Loucy (cell line): Measurements from ENCODE around the gene SPTY2D1.
"Not testable (repeated sequence)": the region's sequence is repeated elsewhere in the genome, so short reads cannot be mapped to it uniquely, and the experiment has no call there.

ENCODE experiments used
- H2AFZ ChIP-seq: fragments of 200-600 bp; sonication (generic); 2 replicates; pipeline ENCODE4 v1.6.0; 2016; ENCODE audit warnings: antibody characterized with exemption, mild to moderate bottlenecking, low read length, moderate library complexity
- H3F3A ChIP-seq: fragments of 200-600 bp; 2 replicates; pipeline ENCODE4 v1.6.0; 2016; ENCODE audit warnings: antibody characterized with exemption, low read depth, mild to moderate bottlenecking
- H3K27me3 ChIP-seq: fragments of 200-600 bp; sonication (generic); 2 replicates; pipeline ENCODE4 v1.6.1; 2014; ENCODE audit warnings: low read length, mild to moderate bottlenecking; ENCODE audit not compliant: insufficient read depth, poor library complexity, severe bottlenecking
- H3K36me3 ChIP-seq: fragments of 200-600 bp; sonication (generic); 2 replicates; pipeline ENCODE4 v1.6.1; 2016; ENCODE audit warnings: low read length; ENCODE audit not compliant: insufficient read depth
- H3K4me1 ChIP-seq: fragments of 200-600 bp; sonication (generic); 2 replicates; pipeline ENCODE4 v1.5.1; 2014; ENCODE audit warnings: low read length, mild to moderate bottlenecking; ENCODE audit not compliant: insufficient read depth, poor library complexity, severe bottlenecking
- H3K4me2 ChIP-seq: fragments of 200-600 bp; sonication (generic); 2 replicates; pipeline ENCODE4 v1.6.0; 2014; ENCODE audit warnings: antibody characterized with exemption, low read length, low read depth, mild to moderate bottlenecking; ENCODE audit not compliant: poor library complexity, severe bottlenecking
- H3K4me3 ChIP-seq: fragments of 200-600 bp; sonication (generic); 2 replicates; pipeline ENCODE4 v1.5.1; 2014; ENCODE audit warnings: low read length, mild to moderate bottlenecking, mixed read lengths; ENCODE audit not compliant: poor library complexity, severe bottlenecking
- H3K79me2 ChIP-seq: fragments of 200-600 bp; sonication (generic); 2 replicates; pipeline ENCODE4 v1.6.1; 2014; ENCODE audit warnings: low read length; ENCODE audit not compliant: insufficient read depth
- H3K9ac ChIP-seq: fragments of 200-600 bp; sonication (generic); 2 replicates; pipeline ENCODE4 v1.6.0; 2014; ENCODE audit warnings: mild to moderate bottlenecking, low read depth, low read length, moderate library complexity; ENCODE audit not compliant: poor library complexity, severe bottlenecking
- H3K9me2 ChIP-seq: fragments of 200-600 bp; sonication (generic); replicated peaks from 2 replicates; pipeline ENCODE4 v1.6.1; 2016; ENCODE audit warnings: low read depth, low read length, mixed read lengths
- H3K9me3 ChIP-seq: fragments of 200-600 bp; sonication (generic); 2 replicates; pipeline ENCODE4 v1.6.1; 2014; ENCODE audit warnings: mild to moderate bottlenecking, antibody characterized with exemption, low read length, low read depth; ENCODE audit not compliant: insufficient read depth
- H4K20me1 ChIP-seq: fragments of 200-600 bp; sonication (generic); 2 replicates; pipeline ENCODE4 v1.6.0; 2014; ENCODE audit warnings: antibody characterized with exemption, low read length, mild to moderate bottlenecking; ENCODE audit not compliant: insufficient read depth, poor library complexity, severe bottlenecking
- EZH2phosphoT487 ChIP-seq: fragments of 200-600 bp; IDR thresholded peaks from 2 replicates; pipeline ENCODE4 v1.6.1; 2018; ENCODE audit warnings: antibody characterized with exemption, mild to moderate bottlenecking, moderate library complexity, borderline replicate concordance
- TF ChIP-seq, protein P1 (sequence below): fragments of 200-600 bp; sonication (generic); conservative IDR thresholded peaks from 2 replicates; pipeline ENCODE4 v1.5.1; 2014; ENCODE audit warnings: mild to moderate bottlenecking, antibody characterized with exemption, low read length

The SPTY2D1 gene, protein sequence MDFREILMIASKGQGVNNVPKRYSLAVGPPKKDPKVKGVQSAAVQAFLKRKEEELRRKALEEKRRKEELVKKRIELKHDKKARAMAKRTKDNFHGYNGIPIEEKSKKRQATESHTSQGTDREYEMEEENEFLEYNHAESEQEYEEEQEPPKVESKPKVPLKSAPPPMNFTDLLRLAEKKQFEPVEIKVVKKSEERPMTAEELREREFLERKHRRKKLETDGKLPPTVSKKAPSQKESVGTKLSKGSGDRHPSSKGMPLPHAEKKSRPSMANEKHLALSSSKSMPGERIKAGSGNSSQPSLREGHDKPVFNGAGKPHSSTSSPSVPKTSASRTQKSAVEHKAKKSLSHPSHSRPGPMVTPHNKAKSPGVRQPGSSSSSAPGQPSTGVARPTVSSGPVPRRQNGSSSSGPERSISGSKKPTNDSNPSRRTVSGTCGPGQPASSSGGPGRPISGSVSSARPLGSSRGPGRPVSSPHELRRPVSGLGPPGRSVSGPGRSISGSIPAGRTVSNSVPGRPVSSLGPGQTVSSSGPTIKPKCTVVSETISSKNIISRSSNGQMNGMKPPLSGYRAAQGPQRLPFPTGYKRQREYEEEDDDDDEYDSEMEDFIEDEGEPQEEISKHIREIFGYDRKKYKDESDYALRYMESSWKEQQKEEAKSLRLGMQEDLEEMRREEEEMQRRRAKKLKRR

DNA sequence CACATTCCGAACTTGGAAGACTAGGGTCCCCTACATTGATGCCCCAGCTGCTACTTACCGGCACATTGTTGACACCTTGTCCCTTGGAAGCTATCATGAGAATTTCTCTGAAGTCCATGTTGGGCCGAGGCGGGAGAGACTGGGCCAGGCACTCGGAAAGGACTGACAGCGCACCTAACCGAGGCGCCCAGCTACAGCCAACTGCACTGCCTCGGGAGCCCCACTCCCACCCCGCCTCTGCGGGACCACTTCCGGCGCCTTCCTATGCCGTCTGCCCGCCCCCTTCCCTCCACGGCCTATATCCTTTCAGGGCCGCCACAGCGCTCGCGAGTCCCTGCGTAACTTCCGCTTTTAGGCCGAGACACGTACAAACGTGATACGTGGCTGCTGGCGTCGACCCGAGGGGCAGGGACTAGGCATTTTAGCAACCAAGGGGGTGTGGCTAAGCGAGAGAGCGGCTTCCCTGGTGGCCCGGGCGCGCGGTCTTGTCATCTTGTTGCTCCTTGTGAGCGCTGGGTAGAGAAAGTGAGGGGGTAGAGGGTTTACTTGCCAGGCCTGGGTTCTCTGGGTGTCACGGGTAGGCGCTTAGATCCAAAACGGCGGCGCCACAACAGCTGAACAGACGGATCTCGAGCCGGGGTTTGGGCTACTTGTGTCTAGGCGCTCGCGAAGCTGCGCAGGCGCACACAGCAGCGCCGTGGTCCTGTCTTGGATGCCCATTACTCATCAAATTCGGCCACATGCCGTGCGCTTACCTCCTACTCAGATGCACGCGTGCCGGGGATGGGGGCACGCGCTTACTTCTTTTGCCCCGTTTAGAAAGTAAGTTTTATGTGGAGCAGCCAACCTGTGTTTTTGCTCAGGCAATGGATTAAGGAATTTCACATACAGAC is at the start of gene SPTY2D1:
TSS of gene SPTY2D1 (minus strand) at position 203 of the 893 bp plus-strand sequence. CDS start at position 118, 85 bp downstream.
- Histone ChIP-seq H3K79me2 (peaks cover 41% of the 10 kb centered on the region), H2AFZ (peak within 1 kb of the TSS; percentile 91)

DNA sequence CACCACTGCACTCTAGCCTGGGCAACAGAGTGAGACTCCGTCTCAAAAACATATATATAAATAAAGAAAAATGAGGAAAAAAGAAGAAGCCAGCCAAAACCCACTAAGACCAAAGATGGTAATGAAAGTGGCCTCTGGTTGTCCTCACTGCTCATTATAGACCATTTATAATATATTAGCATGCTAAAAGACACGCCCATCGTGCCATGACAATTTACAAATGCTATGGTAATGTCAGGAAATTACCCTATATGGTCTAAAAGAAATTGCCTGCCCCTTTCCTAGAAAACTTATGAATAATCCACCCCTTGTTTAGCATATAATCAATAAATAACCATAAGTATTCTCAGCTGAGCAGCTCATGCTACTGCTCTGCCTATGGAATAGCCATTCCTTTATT is 48.3 kb upstream of the SPTY2D1 start:
- TF ChIP-seq, protein P1, sequence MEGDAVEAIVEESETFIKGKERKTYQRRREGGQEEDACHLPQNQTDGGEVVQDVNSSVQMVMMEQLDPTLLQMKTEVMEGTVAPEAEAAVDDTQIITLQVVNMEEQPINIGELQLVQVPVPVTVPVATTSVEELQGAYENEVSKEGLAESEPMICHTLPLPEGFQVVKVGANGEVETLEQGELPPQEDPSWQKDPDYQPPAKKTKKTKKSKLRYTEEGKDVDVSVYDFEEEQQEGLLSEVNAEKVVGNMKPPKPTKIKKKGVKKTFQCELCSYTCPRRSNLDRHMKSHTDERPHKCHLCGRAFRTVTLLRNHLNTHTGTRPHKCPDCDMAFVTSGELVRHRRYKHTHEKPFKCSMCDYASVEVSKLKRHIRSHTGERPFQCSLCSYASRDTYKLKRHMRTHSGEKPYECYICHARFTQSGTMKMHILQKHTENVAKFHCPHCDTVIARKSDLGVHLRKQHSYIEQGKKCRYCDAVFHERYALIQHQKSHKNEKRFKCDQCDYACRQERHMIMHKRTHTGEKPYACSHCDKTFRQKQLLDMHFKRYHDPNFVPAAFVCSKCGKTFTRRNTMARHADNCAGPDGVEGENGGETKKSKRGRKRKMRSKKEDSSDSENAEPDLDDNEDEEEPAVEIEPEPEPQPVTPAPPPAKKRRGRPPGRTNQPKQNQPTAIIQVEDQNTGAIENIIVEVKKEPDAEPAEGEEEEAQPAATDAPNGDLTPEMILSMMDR, result no peak
- no peak for TF ChIP-seq EZH2phosphoT487
- Histone ChIP-seq H3K4me1 (no peaks in the 10 kb centered on the region), H2AFZ (no peak overlapping the region), H3K9me3 (no peaks in the 10 kb centered on the region), H3K9me2 (no peaks in the 10 kb centered on the region), H4K20me1 (no peaks in the 10 kb centered on the region), H3K79me2 (no peaks in the 10 kb centered on the region), H3K9ac (no peak overlapping the region), H3K36me3 (no peaks in the 10 kb centered on the region), H3K27me3 (peaks cover 11% of the 10 kb centered on the region), H3K4me3 (no peak overlapping the region), H3F3A (no peaks in the 10 kb centered on the region), H3K4me2 (no peak overlapping the region)

More for the DNA sequence above, at the start of gene SPTY2D1:
- Histone ChIP-seq H3K4me3 (peak within 1 kb of the TSS; percentile 89), H3K27me3 (no peaks in the 10 kb centered on the region), H4K20me1 (peaks cover 18% of the 10 kb centered on the region), H3K9me2 (no peaks in the 10 kb centered on the region), H3K36me3 (no peaks in the 10 kb centered on the region), H3K9ac (peak within 1 kb of the TSS; percentile 89), H3F3A (no peaks in the 10 kb centered on the region), H3K4me1 (peaks cover 23% of the 10 kb centered on the region), H3K9me3 (no peaks in the 10 kb centered on the region), H3K4me2 (peak within 1 kb of the TSS; percentile 98)
- TF ChIP-seq, protein P1, result no peak
- TF ChIP-seq EZH2phosphoT487, result no peak

DNA sequence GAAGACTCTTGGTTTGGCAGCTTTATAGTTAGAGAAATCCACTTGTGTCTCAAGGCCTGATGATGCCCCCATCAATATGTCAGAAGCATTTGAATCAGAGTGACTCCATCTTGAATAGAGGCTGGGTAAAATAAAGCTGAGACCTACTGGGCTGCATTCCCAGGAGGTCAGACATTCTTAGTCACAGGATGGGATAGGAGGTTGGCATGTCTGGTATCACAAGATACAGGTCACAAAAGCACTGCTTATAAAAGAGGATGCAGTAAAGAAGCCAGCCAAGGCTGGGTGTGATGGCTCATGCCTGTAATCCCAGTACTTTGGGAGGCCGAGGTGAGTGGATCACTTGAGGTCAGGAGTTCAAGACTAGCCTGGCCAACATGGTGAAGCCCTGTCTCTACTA is 47.8 kb upstream of the SPTY2D1 start:
- H3K4me1 ChIP-seq, result not testable (repeated sequence)

More for the DNA sequence above, 47.8 kb upstream of the SPTY2D1 start:
- not testable (repeated sequence) for H3K4me2 ChIP-seq, H3F3A ChIP-seq, H2AFZ ChIP-seq, H3K79me2 ChIP-seq, H3K9ac ChIP-seq, H4K20me1 ChIP-seq, H3K9me3 ChIP-seq, H3K9me2 ChIP-seq, H3K36me3 ChIP-seq, H3K4me3 ChIP-seq
- peaks cover 11% of the 10 kb centered on the region for H3K27me3 ChIP-seq
